GM18499 (cell line): ENCODE data around the gene TTLL11.
"Not testable (repeated sequence)": the region's sequence is repeated elsewhere in the genome, so short reads cannot be mapped to it uniquely, and the experiment has no call there.

Experiments
- ATAC-seq: cut with Tn5 transposase; IDR thresholded peaks from one replicate; pipeline ENCODE4 v1.9.1; 2021; ENCODE audit warnings: moderate number of reproducible peaks; ENCODE audit not compliant: insufficient read depth, unreplicated experiment

The TTLL11 gene

DNA sequence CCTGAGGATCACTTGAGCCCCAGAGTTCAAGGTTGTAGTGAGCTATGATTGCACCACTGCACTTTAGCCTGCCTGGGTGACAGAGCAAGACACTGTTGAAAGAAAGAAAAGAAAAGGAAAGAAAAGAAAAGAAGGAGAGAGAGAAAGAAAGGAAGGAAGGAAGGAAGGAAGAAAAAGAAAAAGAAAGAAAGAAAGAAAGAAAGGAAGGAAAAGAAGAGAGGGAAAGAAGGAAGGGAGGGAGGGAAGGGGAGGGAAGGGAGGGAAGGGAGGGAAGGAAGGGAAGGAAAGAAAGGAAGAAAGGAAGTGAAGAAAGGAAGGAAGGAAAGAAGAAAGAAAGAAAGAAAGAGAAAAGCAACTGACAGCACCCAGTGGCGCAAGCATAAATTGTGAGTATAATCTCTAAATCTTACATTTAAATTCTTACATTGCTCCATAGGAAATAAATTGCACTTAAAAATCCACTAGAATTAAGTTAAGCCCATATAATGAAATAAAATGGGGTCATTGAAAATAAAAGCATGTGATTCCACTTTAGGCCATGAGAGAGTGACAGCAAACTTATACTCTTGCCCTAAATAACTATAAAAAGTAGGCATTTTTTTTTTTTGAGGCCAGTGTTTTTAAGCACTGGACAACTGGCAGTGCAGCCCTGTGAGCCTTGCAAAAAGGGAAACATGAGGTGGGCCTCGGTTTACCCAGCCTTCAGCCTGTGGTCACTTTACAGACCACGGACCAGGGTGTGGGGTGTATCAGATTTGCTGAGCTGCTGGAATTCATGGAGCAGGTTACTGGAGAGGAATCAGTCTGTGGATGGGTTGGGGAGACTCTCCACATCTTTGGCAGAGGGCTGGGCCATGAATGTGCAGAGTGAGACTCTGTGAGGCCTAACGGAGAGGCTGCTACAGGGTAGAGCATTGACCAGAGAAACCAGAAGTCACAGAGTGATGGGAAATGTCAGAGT lies 175.5 kb downstream of the TTLL11 start:
- ATAC-seq = no peak

DNA sequence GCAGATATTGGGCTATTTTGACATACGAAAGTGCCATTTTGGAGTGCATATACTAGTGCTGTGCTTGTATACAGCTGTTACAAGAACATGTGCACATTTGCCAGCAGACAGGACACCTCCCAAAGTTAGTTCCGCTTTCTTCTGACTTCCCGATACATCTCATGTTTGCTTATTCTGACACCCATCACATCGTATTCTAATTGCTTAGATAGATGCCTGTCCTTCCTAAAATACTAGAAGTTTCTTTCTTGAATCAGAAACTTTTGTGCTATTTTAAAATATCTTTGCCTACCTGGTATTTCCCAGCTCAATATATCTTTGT lies 177.8 kb downstream of the TTLL11 start:
- no peak for ATAC-seq

DNA sequence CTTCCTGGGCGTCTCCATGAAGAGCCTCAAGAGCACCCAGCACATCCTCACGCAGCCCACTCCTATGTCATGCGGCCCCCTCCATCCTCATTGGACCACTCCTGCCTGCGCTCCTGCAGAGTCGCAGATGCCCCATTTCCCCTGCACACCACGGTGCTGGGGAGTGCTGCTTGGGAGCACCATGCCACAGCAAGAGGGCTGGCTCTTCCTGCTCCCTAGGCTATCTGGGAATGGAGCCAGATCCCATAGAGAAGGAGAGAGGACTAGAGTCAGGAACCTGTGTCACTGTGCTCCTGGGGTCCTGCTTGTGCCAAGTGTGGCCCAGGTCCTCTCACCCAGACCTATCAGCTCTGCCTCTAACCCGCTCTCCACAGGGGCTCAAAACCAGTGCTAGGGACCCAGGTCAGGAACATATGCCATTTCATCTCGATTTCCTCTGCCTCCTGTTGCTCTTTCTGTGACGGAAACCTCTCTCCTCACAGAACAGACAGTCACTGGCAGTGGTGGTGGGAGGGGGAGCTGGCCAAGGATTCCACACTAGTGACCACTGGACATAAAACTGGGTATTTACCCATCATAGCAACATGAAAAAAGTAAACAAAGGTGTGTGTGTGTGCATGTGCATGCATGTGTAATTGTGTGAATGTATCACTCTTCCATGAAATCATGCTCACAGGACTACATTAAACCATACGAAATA lies 178.4 kb downstream of the TTLL11 start:
- ATAC-seq = no peak

DNA sequence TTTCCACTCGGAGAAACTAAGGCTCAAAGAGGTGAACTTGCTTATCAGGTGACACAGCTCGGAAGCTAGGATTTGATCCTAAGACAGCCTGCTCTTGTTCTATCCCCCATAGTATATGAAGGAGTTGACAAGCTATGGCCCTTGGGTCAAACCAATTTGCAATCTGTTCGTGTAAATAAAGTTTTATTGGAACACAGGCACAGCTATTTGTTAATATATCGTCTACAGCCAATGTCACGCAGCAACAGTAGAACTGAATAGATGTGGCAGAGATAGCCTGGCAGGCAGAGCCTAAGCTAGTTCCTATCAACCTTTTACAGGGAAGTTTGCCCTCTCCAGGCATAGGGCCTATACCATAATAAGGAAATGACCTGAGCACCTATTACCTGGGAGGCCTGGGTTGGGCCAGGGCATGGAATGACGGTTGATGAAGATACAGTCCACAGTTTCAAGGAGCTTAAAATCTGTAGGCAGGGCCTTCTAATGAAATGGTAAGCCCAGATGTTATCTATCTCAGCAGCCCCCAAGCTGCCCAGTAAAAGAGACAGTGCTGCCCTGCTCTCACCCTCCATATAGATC lies 179.0 kb downstream of the TTLL11 start:
- ATAC-seq = no peak

DNA sequence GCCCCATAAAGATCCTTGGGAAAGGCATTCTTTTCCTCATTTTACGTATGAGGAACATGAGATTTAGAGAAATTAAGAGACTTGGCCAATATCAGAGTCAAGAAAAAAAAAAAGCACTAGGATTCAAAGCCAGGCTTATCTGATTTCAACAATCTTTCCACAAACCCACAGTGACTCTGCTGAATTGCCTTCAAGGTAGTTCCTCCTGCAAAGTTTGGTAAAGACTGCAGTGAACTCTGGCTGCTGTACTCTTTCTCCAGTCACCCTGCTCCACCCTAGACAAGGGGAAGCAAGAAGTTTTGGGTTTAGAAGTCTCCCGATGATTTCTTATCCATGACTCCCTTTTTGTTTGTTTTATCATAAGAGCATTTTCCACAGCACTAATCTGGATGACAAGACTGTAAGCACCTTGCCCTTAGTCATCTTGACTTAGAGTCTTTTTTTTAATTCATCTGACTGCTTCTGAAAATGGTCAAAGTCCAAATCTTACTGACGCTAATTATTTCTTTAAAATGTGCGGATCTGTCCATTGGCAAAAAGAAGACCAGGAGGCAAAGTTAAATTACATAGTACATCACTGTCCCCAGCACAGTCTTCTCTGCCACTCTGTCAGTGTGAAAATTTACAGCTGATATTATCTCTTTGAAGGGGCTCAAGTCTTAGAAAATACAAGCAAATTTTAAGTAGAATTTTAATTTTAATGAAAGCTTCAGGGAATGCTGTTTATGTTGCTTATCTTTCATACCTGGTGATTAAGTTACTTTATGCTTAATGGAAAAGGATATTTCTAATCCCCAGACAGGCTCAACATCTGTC lies 180.1 kb downstream of the TTLL11 start:
- ATAC-seq = no peak

DNA sequence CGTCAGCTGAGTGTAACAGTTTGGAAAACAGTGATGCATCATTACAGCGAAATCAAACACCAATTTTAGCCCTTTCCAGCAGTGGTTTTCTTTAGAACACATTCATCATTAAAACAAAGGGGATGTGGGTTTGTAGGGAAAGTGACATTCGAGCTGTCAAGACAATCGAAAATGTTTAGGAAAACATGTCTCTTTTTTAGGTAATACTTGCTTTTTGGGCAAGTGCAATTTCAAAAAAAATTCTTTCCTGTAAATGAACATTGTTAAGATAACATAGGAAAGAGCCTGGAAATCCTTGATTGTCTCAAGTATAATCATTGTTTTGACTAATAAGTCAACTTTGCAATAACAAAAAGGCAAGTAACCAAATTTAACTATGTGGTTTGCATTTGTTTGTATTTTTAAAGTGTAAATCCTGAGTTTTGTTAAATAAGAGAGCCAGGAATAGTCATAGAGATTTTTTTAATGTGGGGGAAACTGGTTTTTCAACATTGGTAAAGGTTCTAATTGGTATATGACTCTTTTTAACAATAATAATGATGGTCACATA lies 182.5 kb downstream of the TTLL11 start:
- no peak for ATAC-seq

DNA sequence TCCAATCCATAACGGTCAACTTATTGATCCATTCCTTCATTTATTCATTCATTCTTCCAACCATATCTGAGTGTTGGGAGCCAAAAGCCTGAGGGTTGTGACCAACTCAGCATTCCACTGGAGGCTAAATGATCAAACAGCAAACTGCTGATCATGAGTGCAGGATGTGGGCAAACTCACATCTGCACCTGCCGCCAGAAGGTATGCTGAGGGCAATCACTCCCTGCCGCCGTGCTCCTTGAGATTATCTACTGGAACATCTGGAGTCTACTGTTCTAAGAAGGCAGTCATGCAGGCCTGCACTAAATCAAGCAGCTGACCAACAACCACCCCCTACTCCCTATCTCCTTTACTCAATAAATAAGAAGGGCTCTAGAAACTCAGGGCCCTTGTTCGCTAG lies 184.0 kb downstream of the TTLL11 start:
- ATAC-seq = no peak

DNA sequence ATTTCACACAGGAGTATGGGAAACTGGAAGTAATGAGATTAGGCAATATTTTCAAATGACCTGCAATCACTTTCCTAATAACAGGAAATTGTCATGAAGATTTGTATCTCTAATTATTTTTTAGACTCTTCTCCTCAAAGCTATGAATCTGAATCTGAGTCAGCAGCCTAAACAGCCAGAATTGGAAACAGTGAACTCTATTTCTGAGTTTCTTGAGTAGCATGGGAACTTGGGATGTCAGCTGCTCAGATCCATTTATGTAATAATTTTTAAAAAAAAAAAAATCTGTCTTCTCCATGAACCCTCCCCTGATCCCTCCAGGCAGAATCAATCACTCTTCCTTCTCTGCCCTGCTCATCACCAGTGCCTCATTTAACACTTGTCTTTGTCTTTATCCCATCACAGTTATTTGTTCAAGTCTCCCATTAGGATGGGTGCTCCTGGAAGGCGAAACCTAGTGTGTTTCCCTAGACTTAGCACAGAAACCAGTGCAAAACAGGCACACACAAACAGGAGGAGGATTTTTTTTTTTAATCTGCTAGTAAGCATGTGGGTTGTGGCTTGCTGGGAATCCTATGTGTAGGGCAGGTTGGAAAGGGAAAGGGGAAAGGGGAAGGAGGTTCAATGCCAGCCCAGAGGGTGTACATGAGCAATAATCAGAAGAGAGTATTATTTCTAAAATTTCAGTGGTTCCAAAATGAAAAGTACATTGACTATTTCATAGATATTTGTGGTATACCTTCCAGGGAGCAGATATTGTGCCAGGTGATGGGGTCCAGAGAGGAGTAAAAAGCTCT lies 186.8 kb downstream of the TTLL11 start:
- ATAC-seq = no peak

DNA sequence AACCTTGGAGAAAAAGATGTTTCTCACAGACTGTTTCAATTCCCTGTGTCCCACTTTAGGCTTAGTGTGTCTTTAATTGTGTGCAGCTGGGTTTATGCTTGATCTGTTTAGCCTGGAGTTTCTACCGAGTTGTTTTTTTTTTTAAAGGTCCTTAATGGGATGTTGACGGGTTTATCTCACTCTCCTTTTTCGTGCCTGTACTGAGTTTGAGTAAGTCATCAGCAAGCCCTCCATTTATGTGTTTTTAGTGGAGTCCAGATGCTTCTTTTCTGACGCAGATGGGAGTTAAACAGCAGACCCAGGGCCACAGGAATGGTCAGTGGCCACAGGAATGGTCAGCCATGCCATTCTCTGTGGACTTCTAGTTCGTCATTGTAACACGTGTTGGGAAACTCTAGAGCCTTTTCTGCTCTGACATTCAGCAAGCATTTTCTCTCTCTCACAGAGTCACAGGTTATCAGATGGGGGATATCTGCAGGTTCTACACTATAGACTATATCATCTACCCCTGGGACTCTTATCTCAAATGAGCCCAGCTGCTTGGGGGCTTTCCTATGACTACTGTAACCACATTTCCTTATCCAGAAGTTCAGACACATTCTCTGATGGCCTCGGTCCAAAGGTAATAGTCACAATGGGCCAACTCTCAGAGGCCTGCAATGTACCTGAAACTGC lies 190.5 kb downstream of the TTLL11 start:
- ATAC-seq = no peak

DNA sequence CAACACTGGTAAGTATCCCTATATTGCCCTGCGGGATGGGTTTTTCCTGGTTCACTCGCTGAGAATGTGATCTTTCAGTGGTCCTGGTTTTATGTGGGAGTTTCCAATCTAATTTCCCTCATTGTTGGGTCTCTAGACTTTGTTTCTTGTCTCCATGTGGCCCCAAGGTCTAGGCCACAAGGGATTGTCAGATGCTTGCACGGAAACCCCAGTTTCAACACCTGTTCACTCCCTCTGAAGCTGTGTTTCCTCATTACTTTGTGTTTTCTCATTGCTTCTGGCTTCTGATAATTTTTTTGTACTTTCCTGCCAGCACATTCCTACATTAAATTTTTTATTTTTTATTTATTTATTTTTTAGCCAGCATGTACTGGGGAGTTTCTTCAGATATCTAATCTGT lies 191.5 kb downstream of the TTLL11 start:
- ATAC-seq = no peak

DNA sequence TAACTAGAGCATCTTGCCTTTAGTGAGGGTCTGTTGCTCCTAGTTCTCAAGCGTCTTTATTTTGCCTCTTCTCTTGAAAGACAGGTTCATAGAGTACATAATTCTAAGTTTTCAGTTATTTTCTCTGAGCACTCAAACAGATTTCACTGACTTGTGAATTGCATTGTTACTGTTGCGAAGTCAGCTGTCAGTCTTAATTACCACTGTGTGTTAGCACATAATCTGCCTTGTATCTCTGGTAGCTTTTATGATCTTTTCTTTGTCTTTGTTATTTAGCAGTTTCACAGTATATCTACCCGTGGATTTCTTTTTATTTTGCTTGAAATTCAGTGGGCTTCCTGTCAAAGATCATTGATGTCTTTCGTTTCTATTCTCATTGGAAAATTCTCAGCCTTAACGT lies 192.9 kb downstream of the TTLL11 start:
- ATAC-seq = no peak

DNA sequence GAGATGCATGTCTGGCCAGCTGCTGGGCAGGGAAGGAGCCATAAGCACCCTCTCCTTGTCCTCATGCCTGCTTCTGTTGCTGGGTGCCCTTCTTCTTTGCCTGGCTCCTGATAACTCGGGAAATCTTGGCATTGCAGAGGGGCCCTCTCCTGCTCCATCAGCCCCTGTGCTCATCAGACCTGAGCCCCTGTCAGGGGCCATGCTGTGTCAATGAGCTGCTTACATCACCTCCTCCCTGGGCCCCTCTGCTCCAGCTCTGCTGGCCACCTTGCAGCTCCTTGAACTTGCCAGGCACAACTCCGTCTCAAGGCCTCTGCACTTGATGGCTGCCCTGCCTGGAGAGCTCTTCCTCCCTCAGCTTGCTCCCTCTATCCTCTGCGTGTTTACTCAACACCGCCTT lies 194.3 kb downstream of the TTLL11 start:
- ATAC-seq = no peak

DNA sequence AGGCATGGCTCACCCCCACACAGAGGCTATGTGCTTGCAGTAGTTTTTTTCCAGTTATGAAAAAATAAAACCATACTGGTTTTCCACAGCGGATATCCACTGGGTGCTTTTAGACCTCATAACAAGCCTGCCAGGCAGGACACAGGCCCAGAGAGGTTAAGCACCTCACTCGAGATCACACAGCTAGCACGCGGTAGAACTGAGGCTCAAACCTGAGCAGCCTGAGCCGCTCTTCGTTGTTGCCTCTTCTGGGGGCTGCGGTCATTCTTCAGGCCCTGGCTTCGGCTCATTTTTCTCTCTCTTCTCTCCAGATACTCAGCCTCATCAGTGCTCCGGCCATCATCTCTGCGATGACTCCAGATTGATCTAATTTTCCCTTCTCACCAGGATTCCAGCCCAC lies 196.0 kb downstream of the TTLL11 start:
- ATAC-seq = no peak

DNA sequence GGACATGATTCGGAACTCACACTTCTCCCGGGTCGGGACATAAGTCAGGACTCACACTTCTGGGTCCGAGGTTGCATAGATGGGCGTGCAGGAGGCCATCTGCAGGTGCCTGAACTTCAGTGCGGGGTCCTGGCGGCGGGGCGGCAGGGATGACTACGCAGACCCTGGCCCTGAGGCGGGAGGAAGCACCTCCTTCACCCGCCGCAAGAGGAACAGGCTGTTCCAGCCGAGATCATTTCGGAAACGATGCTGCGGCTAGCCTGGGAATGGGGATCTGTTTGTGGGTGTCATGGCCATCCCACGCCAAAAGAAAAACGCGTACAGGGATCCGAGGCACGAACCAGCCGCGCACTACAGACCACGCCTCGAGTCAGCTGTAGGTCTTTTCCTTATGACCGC lies 196.6 kb downstream of the TTLL11 start:
- no peak for ATAC-seq

DNA sequence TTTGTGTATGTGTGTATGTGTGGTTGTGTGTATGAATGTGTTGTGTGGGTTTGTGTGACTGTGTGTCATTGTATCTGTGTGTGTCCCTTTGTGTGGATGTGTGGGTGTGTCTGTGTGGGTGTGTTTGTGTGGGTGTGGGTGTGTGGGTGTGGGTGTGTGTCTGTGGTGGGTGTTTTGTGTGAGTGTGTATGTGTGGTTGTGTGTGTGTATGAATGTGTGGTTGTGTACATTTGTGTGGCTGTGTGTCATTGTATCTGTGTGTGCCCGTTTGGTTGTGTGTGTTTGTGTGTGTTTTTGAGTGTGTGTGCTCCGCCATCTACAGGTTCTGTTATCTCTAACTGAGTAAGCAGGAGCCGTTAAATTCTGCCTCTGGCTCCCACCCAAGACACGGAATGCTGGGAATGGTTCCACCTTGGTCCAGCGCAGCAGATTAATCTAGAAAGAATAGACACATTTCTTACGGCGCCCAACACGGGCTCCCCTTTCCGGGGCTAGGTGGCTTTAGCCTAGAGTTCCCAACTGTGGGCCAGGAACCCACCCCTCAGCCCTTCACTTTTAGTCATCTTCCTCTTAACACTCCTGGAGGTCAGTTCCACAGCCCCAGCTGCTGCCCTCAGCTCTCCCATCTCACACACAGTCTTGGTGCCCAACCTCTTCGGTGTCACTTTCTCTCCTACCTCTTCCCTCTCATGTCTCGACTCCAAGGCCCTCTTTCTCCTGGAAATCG lies 197.1 kb downstream of the TTLL11 start:
- no peak for ATAC-seq

DNA sequence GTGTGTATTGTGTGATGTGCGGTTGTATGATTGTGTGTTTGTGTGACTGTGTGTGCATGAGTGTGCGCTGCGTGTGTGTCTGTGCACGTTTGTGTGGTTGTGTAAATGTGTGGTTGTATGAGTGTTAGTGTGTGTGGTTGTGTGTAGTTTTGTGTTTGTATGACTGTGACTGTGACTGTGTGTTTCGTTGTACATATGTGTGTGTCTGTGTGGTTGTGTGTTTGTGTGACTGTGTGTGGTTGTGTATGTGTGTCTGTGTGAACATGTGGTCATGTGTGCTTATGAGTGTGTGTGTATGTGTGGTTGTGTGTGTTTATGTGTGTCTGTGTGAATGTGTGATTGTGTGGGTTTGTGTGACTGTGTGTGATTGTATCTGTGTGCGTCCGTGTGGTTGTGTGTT lies 197.8 kb downstream of the TTLL11 start:
- ATAC-seq = no peak

DNA sequence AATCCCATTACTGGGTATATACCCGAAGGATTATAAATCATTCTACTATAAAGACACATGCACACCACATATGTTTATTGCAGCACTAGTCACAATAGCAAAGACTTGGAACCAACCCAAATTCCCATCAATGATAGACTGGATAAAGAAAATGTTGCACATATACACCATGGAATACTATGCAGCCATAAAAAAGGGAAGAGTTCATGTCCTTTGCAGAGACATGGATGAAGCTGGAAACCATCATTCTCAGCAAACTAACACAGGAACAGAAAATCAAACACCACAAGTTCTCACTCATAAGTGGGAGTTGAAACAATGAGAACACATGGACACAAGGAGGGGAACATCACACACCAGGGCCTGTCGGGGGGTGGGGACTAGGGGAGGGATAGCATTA lies 198.7 kb downstream of the TTLL11 start:
- ATAC-seq = not testable (repeated sequence)

DNA sequence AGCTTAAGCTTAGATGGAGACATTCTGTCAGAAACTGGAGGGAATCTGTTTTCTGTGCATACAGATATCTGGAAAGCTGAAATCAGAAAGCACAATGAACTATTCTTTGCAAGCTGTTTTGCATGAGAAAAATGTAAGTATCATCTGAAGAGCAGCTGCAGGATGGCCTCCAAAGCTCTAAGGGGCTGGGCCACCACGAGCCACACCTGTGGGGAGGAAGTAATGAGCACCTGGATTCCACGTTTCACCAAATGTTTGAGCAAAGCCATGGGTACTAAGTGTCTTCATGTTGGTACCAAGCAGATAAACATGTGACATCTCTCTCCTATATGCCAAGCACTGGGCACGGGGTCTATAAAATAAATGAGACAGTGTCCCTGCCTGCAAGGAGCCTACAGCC lies 199.3 kb downstream of the TTLL11 start:
- ATAC-seq = no peak
